K562 (cell line): ENCODE results near the gene ZNF616. TPM values are rescaled to one million over a fixed set of nuclear protein-coding genes. Genes with fewer than 3 reads are reported as not detected.

Experiments
- ATAC-seq: fragments of 200-7000 bp; cut with Tn5 transposase; 3 replicates; pipeline ENCODE4 v1.9.1; 2020; ENCODE audit warnings: moderate library complexity
- BruUV-seq: library from RNA; stranded (reverse); fragments of 400-500 nt; replicated peaks from 2 replicates; lab custom pipeline; 2021; lab: Mats Ljungman, UMichigan
- CTCF ChIA-PET: fragments of 300-600 bp; formaldehyde crosslinking; extraction: SDS; loops from one replicate; lab custom pipeline; 2021; ENCODE audit warnings: low intra/inter-chr PET ratio; lab: Yijun Ruan, JAX
- POLR2A ChIA-PET: fragments of 300-600, 350-650 bp; sonication (Branson Sonifier 250); formaldehyde crosslinking; extraction: SDS; loops from one replicate; lab custom pipeline; 2021; ENCODE audit warnings: antibody characterized with exemption, inconsistent platforms; lab: Yijun Ruan, JAX
- DNase-seq, 4 experiments: peaks; one replicate each; pipeline versions ENCODE4 v3.0.0 to v3.0.0-alpha.2; 2011 to 2018; ENCODE audit warnings: low spot score in 3 of 4, mixed read lengths in 3 of 4; ENCODE audit errors: extremely low read depth in 1 of 4
- FAIRE-seq: peaks from 2 replicates; lab custom pipeline; 2011; peaks lifted over from hg19 to GRCh38; lab: Jason Lieb, UNC
- H2AFZ ChIP-seq: 2 replicates; pipeline ENCODE4 v1.6.0; 2011; ENCODE audit warnings: low read depth, low read length, control low read depth, inconsistent platforms
- H3K27ac ChIP-seq: fragments of 200-600 bp; 3 replicates; pipeline ENCODE4 v1.8.0; 2011; ENCODE audit warnings: low read depth, mild to moderate bottlenecking, control low read depth, inconsistent platforms, low read length, moderate library complexity, mixed read lengths; ENCODE audit errors: extremely low read depth
- H3K27me3 ChIP-seq, 2 experiments: fragments of 300-600 bp in 1 of 2; 2 replicates in 1 of 2; 3 replicates in 1 of 2; pipeline versions ENCODE4 v1.6.0 to v1.8.0; 2011; ENCODE audit warnings: inconsistent platforms in 2 of 2, low read length in 2 of 2, mild to moderate bottlenecking in 1 of 2, mixed read lengths in 1 of 2, moderate library complexity in 1 of 2; ENCODE audit not compliant: control insufficient read depth in 2 of 2, insufficient read depth in 2 of 2
- H3K36me3 ChIP-seq: fragments of 300-600 bp; 3 replicates; pipeline ENCODE4 v1.8.0; 2011; ENCODE audit warnings: mild to moderate bottlenecking, low read length, inconsistent platforms; ENCODE audit not compliant: control insufficient read depth, insufficient read depth
- H3K4me1 ChIP-seq, 2 experiments: fragments of 200-600 bp in 1 of 2; replicated peaks in 1 of 2; 2 replicates in 1 of 2; 3 replicates in 1 of 2; pipeline versions ENCODE4 v1.5.1 to v1.8.0; 2011; ENCODE audit warnings: inconsistent platforms in 2 of 2, low read length in 2 of 2, mild to moderate bottlenecking in 1 of 2, mixed read lengths in 1 of 2, moderate library complexity in 1 of 2; ENCODE audit not compliant: control insufficient read depth in 2 of 2, insufficient read depth in 2 of 2
- H3K4me2 ChIP-seq: 2 replicates; pipeline ENCODE4 v1.6.1; 2011; ENCODE audit warnings: low read length, control low read depth, inconsistent platforms, mixed read lengths; ENCODE audit not compliant: insufficient read depth
- H3K4me3 ChIP-seq: fragments of 200-600 bp; sonication (generic), shearing (Covaris generic); 2 replicates; pipeline ENCODE4 v1.5.1; 2016; ENCODE audit warnings: control low read depth, inconsistent platforms
- H3K79me2 ChIP-seq: fragments of 200-600 bp; 3 replicates; pipeline ENCODE4 v1.8.0; 2011; ENCODE audit warnings: low read length, inconsistent platforms; ENCODE audit not compliant: control insufficient read depth, insufficient read depth
- H3K9ac ChIP-seq, 2 experiments: 2 replicates each; pipeline versions ENCODE4 v1.6.0 to v1.6.1; 2011; ENCODE audit warnings: low read depth in 2 of 2, low read length in 2 of 2, control low read depth in 1 of 2, inconsistent platforms in 1 of 2, mild to moderate bottlenecking in 1 of 2, mixed read lengths in 1 of 2; ENCODE audit not compliant: insufficient read depth in 1 of 2
- H3K9me1 ChIP-seq: one replicate; pipeline ENCODE4 v1.6.0; 2011; ENCODE audit warnings: inconsistent platforms, mild to moderate bottlenecking, low read length, moderate library complexity; ENCODE audit not compliant: control insufficient read depth, insufficient read depth
- H3K9me3 ChIP-seq: replicated peaks from 2 replicates; pipeline ENCODE4 v1.5.1; 2011; ENCODE audit warnings: low read depth, low read length, inconsistent platforms; ENCODE audit not compliant: control insufficient read depth, insufficient read depth
- H4K20me1 ChIP-seq: replicated peaks from 2 replicates; pipeline ENCODE4 v1.6.1; 2011; ENCODE audit warnings: low read length, inconsistent platforms, mixed read lengths; ENCODE audit not compliant: control insufficient read depth, insufficient read depth
- DEAF1 ChIP-seq: fragments of 450-650 bp; formaldehyde crosslinking; IDR thresholded peaks from 2 replicates; pipeline ENCODE4 v1.4.0; 2020; ENCODE audit warnings: mild to moderate bottlenecking, moderate library complexity
- E2F1 ChIP-seq: sonication (generic); formaldehyde crosslinking; IDR thresholded peaks from 2 replicates; pipeline ENCODE4 v1.8.1; 2023; ENCODE audit warnings: mild to moderate bottlenecking, missing genetic modification reagents, moderate library complexity
- ELF1 ChIP-seq: fragments of 200-800 bp; sonication (Bioruptor generic); IDR thresholded peaks from 2 replicates; pipeline ENCODE4 v1.6.1; 2016; ENCODE audit warnings: missing genetic modification characterization, missing compliant biosample characterization
- ESRRA ChIP-seq: fragments of 450-650 bp; IDR thresholded peaks from 2 replicates; pipeline ENCODE4 v1.6.1; 2014; ENCODE audit warnings: low read depth, mild to moderate bottlenecking, moderate library complexity, borderline replicate concordance
- KAT8 ChIP-seq: fragments of 450-650 bp; IDR thresholded peaks from 2 replicates; pipeline ENCODE4 v1.6.1; 2016; ENCODE audit warnings: low read depth, mild to moderate bottlenecking
- NFIX ChIP-seq: fragments of 250-450 bp; sonication (Bioruptor Pico); IDR thresholded peaks from 2 replicates; pipeline ENCODE4 v1.4.0; 2020; ENCODE audit warnings: low read depth, mild to moderate bottlenecking, moderate library complexity
- SNRNP70 ChIP-seq: fragments of 200-400 bp; formaldehyde crosslinking; optimal IDR thresholded peaks from 2 replicates; pipeline ENCODE3; 2017; ENCODE audit warnings: low read depth, low read length
- THAP12 ChIP-seq: fragments of 250-450 bp; sonication (Bioruptor Pico); IDR thresholded peaks from 2 replicates; pipeline ENCODE4 v1.9.0; 2021; ENCODE audit warnings: mild to moderate bottlenecking, inconsistent platforms
- USF2 ChIP-seq: sonication (generic); formaldehyde crosslinking; IDR thresholded peaks from 2 replicates; pipeline ENCODE4 v1.5.0; 2020; ENCODE audit warnings: missing genetic modification reagents
- XRCC5 ChIP-seq: fragments of 200-400 bp; formaldehyde crosslinking; IDR thresholded peaks from 2 replicates; pipeline ENCODE4 v1.6.1; 2017; ENCODE audit warnings: low read depth, mild to moderate bottlenecking, low read length
- ZNF274 ChIP-seq: IDR thresholded peaks from 2 replicates; pipeline ENCODE4 v1.6.1; 2011; ENCODE audit warnings: low read depth, mild to moderate bottlenecking, low read length, moderate library complexity, borderline replicate concordance
- in situ Hi-C: fragments of 300-500 bp; cut with MboI; formaldehyde crosslinking; loops from 4 replicates; pipeline ENCODE4 v1.15.0; 2018; ENCODE audit warnings: inconsistent platforms, mixed read lengths
- intact Hi-C: fragments of 100-400 bp; cut with micrococcal nuclease; formaldehyde crosslinking; loops from 2 replicates; pipeline ENCODE4 v1.14.2; 2022
- polyA plus RNA-seq, 8 experiments: library from polyadenylated mRNA; depleted of rRNA in 4 of 8; stranded (reverse) in 5 of 8; unstranded in 3 of 8; fragments of >200 nt; fragmentation: Nextera tagmentation in 2 of 8; fragmentation: Illumina TruSeq in 1 of 8; extraction: Ambion mirVana in 2 of 8; extraction: Trizol in 1 of 8; gene quantifications; 2 replicates each; pipeline versions ENCODE4 v1.2.1 to v1.2.3, GENCODE V29; 2011 to 2014; ENCODE audit warnings: inconsistent platforms in 1 of 8, missing spikeins in 1 of 8
- total RNA-seq, 7 experiments: library from RNA; depleted of rRNA in 6 of 7; stranded (reverse); fragments of >200 nt in 6 of 7; fragmentation: Illumina TruSeq in 2 of 7; extraction: Trizol in 2 of 7; gene quantifications; 2 replicates each; pipeline versions ENCODE4 v1.2.1 to v1.2.3, GENCODE V29; 2011 to 2021; ENCODE audit warnings: low replicate concordance in 1 of 7

Gene ZNF616
- total and polyA plus RNA-seq, 9 of the 15 experiments (the other 6 are each of a cell fraction or from before 2014, with no cell fraction given), result 3.4 to 13.0 (median 6.7) TPM

- Histone ChIP-seq H3K9me1 (no peaks in the 10 kb centered on the region), H3K79me2 (no peaks in the 10 kb centered on the region), H3K9me3 (no peaks in the 10 kb centered on the region), H3K4me3 (no peak overlapping the region), H3K36me3 (no peaks in the 10 kb centered on the region), H3K9ac (no peak overlapping the region), H2AFZ (no peak overlapping the region), H3K4me2 (no peak overlapping the region), H4K20me1 (no peaks in the 10 kb centered on the region), H3K4me1 (no peaks in the 10 kb centered on the region), H3K27me3 (no peaks in the 10 kb centered on the region), H3K27ac (no peak overlapping the region)
- DNase-seq, result no peak
- CTCF ChIA-PET, result no interaction called here
- BruUV-seq, result no TSS peak
- POLR2A ChIA-PET, result no interaction called here
- ATAC-seq, result no peak
- in situ Hi-C loops (no loop called here), intact Hi-C loops (no loop called here)
- TF ChIP-seq KAT8, result no peak
- no peak for TF ChIP-seq ESRRA
- no peak for TF ChIP-seq XRCC5
- TF ChIP-seq E2F1 (CRISPR knock-in tag), result no peak
- no peak for TF ChIP-seq THAP12 (CRISPR knock-in tag)
- no peak for TF ChIP-seq SNRNP70
- TF ChIP-seq USF2 (CRISPR knock-in tag), result no peak
- no peak for TF ChIP-seq NFIX (CRISPR knock-in tag)
- no peak for TF ChIP-seq ELF1 (tag)
- TF ChIP-seq DEAF1, result no peak
- no peak for TF ChIP-seq ZNF274
- no peak for FAIRE-seq
These were observed 8.5 kb upstream of the ZNF616 start for GRCh38 chr19:52148256-52148655.
